ENCODE results near the gene MED16.
"Not testable (repeated sequence)": the region's sequence is repeated elsewhere in the genome, so short reads cannot be mapped to it uniquely, and the experiment has no call there.

The MED16 gene

GRCh38 chr19:850221-850978 lies 42.6 kb downstream of the MED16 start:
- no peak for DNase-seq

GRCh38 chr19:849195-849594 lies 43.8 kb downstream of the MED16 start:
- DNase-seq: not testable (repeated sequence)

- no peak for DNase-seq
Observed at GRCh38 chr19:848386-848921, 44.5 kb downstream of the MED16 start.

- DNase-seq: no peak
Observed at GRCh38 chr19:845707-846521, 47.1 kb downstream of the MED16 start.

- no peak for DNase-seq
Observed at GRCh38 chr19:844546-844971, 48.4 kb downstream of the MED16 start.

- no peak for DNase-seq
Observed at GRCh38 chr19:843836-844545, 49.0 kb downstream of the MED16 start.

GRCh38 chr19:843180-843835 lies 49.7 kb downstream of the MED16 start:
- no peak for DNase-seq

GRCh38 chr19:842802-843179 lies 50.2 kb downstream of the MED16 start:
- not testable (repeated sequence) for DNase-seq

GRCh38 chr19:840519-841206 lies 52.3 kb downstream of the MED16 start, which contains the start of gene PRTN3:
Gene PRTN3 (plus strand): TSS chr19:840999. CDS start chr19:841009, 10 bp downstream.
- no peak for DNase-seq

- no peak for DNase-seq
Observed at GRCh38 chr19:835210-835810, 57.7 kb downstream of the MED16 start.

- DNase-seq: no peak
Observed at GRCh38 chr19:834216-834615, 58.8 kb downstream of the MED16 start.

GRCh38 chr19:831407-832369 lies 61.3 kb downstream of the MED16 start:
- DNase-seq: no peak

- no peak for DNase-seq
Observed at GRCh38 chr19:829129-829758, 63.7 kb downstream of the MED16 start.

- DNase-seq: no peak
Observed at GRCh38 chr19:827710-828321, 65.2 kb downstream of the MED16 start, which contains the start of gene AZU1. Gene AZU1 (plus strand): TSS chr19:827837. CDS start chr19:827847, 10 bp downstream.

- DNase-seq: no peak
Observed at GRCh38 chr19:827314-827709, 65.7 kb downstream of the MED16 start.

GRCh38 chr19:825897-826644 lies 66.9 kb downstream of the MED16 start:
- no peak for DNase-seq

GRCh38 chr19:824885-825284 lies 68.1 kb downstream of the MED16 start:
- no peak for DNase-seq

- no peak for DNase-seq
Observed at GRCh38 chr19:823565-824121, 69.3 kb downstream of the MED16 start.

Measured in activated naive CD4-positive, alpha-beta T cell treated with Interleukin-2 at 50 U/mL for 16 hours (primary cell).